Measurements from ENCODE around the gene IAPP.

IAPP gene

GRCh38 chr12:21372602-21373001 is at the start of gene IAPP:
Gene IAPP (plus strand): TSS chr12:21372902. CDS start chr12:21373352, 450 bp downstream.
- no peak for DNase-seq (ENCODE audit: low spot score)
- TF ChIP-seq, protein P1, sequence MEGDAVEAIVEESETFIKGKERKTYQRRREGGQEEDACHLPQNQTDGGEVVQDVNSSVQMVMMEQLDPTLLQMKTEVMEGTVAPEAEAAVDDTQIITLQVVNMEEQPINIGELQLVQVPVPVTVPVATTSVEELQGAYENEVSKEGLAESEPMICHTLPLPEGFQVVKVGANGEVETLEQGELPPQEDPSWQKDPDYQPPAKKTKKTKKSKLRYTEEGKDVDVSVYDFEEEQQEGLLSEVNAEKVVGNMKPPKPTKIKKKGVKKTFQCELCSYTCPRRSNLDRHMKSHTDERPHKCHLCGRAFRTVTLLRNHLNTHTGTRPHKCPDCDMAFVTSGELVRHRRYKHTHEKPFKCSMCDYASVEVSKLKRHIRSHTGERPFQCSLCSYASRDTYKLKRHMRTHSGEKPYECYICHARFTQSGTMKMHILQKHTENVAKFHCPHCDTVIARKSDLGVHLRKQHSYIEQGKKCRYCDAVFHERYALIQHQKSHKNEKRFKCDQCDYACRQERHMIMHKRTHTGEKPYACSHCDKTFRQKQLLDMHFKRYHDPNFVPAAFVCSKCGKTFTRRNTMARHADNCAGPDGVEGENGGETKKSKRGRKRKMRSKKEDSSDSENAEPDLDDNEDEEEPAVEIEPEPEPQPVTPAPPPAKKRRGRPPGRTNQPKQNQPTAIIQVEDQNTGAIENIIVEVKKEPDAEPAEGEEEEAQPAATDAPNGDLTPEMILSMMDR (IDR thresholded peaks at IDR 0.05; ENCODE audit: extremely low read depth, insufficient read depth, missing control alignments) = no peak
- in situ Hi-C loops (cut with MboI; ENCODE audit: low pct_unique_long_range_greater_than_20kb, low sequenced_read_pairs, unreplicated experiment) = no loop called here

DNA sequence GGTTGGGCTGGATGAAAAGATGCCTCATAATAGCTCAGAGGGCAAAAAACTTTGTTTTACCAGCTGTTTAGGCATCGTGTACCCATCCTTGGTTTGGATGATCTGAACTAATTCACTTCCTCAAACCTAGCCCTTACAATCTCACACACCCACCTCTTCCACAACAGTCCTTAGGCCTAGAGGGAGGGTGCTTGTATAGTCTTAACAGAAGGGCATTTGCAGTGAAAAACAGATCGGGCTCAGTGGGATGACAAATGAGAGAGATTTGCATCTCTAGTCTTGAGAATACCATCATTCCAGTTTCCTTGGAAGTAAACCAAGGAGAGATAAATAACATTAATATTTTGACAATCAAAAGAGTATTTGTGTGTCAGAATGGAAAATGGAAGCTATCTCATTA is 49.0 kb upstream of the IAPP start:
- in situ Hi-C loops (cut with MboI; ENCODE audit: low pct_unique_long_range_greater_than_20kb, low sequenced_read_pairs, unreplicated experiment) = no loop called here

DNA sequence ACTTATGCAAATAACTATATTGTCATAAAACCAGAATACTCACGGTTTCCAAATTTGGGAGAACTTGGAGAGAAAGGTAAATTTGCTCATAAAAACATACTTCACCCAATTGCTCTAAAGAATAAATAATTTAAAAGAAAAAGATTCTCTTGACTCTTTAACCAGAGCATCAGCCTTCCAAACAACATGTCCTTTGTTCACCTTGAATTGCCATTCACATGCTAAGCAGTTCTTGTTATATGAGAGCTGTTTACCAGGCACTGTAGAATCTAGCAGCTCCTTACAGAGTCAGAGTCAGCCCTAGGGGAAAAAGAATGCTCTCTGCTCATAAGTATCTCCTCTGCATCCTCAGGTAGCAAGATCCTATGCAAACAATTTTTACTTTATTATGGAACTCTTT is 48.2 kb upstream of the IAPP start:
- TF ChIP-seq, protein P1 (IDR thresholded peaks at IDR 0.05; ENCODE audit: extremely low read depth, insufficient read depth, missing control alignments) = no peak
- DNase-seq (ENCODE audit: low spot score) = no peak
- in situ Hi-C loops (cut with MboI; ENCODE audit: low pct_unique_long_range_greater_than_20kb, low sequenced_read_pairs, unreplicated experiment) = no loop called here

More for the DNA sequence above, 49.0 kb upstream of the IAPP start:
- TF ChIP-seq, protein P1 (IDR thresholded peaks at IDR 0.05; ENCODE audit: extremely low read depth, insufficient read depth, missing control alignments) = no peak
- no peak for DNase-seq (ENCODE audit: low spot score)

GRCh38 chr12:21328578-21328977 is 44.1 kb upstream of the IAPP start:
- TF ChIP-seq, protein P1 (IDR thresholded peaks at IDR 0.05; ENCODE audit: extremely low read depth, insufficient read depth, missing control alignments) = no peak
- in situ Hi-C loops (cut with MboI; ENCODE audit: low pct_unique_long_range_greater_than_20kb, low sequenced_read_pairs, unreplicated experiment) = no loop called here
- no peak for DNase-seq (ENCODE audit: low spot score)

- in situ Hi-C loops (cut with MboI; ENCODE audit: low pct_unique_long_range_greater_than_20kb, low sequenced_read_pairs, unreplicated experiment) = no loop called here
- TF ChIP-seq, protein P1 (IDR thresholded peaks at IDR 0.05; ENCODE audit: extremely low read depth, insufficient read depth, missing control alignments) = no peak
- DNase-seq (ENCODE audit: low spot score) = no peak
Measured at GRCh38 chr12:21330682-21331253, 41.9 kb upstream of the IAPP start.

GRCh38 chr12:21334771-21335325 is 37.9 kb upstream of the IAPP start, which contains the start of gene SLCO1A2:
Gene SLCO1A2 (minus strand): TSS chr12:21334917. CDS start chr12:21334647, 270 bp downstream.
- in situ Hi-C loops (cut with MboI; ENCODE audit: low pct_unique_long_range_greater_than_20kb, low sequenced_read_pairs, unreplicated experiment) = no loop called here
- no peak for DNase-seq (ENCODE audit: low spot score)
- TF ChIP-seq, protein P1 (IDR thresholded peaks at IDR 0.05; ENCODE audit: extremely low read depth, insufficient read depth, missing control alignments) = no peak
